Measurements from ENCODE around the gene SORD.

Gene SORD

GRCh38 chr15:45121020-45121419 is 98.0 kb downstream of the SORD start:
- WGBS = 89% methylated on average over 3 of the region's 3 CpGs
- Histone ChIP-seq H3K9ac (ENCODE audit: low read length) (no peak overlapping the region), H3K9me3 (ENCODE audit: control insufficient read depth, low read length) (no peaks in the 10 kb centered on the region), H3K27me3 (ENCODE audit: control insufficient read depth in 1 of 2, insufficient read depth in 1 of 2, low read length in 2 of 2) (peaks cover 40 to 63% of the 10 kb centered on the region in 2 experiments), H3K4ac (ENCODE audit: low read depth in 1 of 2, low read length in 2 of 2) (no peak overlapping the region), H3K18ac (ENCODE audit: low read depth in 1 of 2, low read length in 2 of 2) (no peak overlapping the region), H3K14ac (ENCODE audit: low read length in 2 of 2) (no peak overlapping the region), H3K27ac (ENCODE audit: low read length, poor library complexity, severe bottlenecking) (no peak overlapping the region), H2BK5ac (ENCODE audit: low read depth, low read length, poor library complexity, severe bottlenecking) (no peak overlapping the region), H4K8ac (ENCODE audit: low read length) (no peak overlapping the region), H2BK15ac (ENCODE audit: low read depth, poor library complexity, severe bottlenecking) (no peak overlapping the region), H2AK5ac (ENCODE audit: low read length, severe bottlenecking) (no peak overlapping the region), H2BK12ac (ENCODE audit: low read length in 2 of 2) (no peak overlapping the region), H3K4me2 (ENCODE audit: low read length, poor library complexity, severe bottlenecking) (no peak overlapping the region), H3K36me3 (ENCODE audit: control insufficient read depth in 1 of 2, insufficient read depth in 2 of 2, low read depth in 1 of 2, low read length in 2 of 2) (no peaks in the 10 kb centered on the region), H3K4me1 (ENCODE audit: control insufficient read depth, insufficient read depth, low read depth, low read length) (peaks cover 16% of the 10 kb centered on the region), H2AFZ (ENCODE audit: low read depth, low read length) (no peak overlapping the region), H3K79me1 (replicated peaks; ENCODE audit: low read length, poor library complexity, severe bottlenecking) (no peaks in the 10 kb centered on the region), H3K23ac (ENCODE audit: low read length in 2 of 2) (peak overlapping the region in 1 of 2 experiments; percentile 26), H3K4me3 (ENCODE audit: insufficient read depth in 1 of 2, low read depth in 1 of 2, low read length in 2 of 2) (no peak overlapping the region), H2BK120ac (ENCODE audit: low read depth, low read length) (no peak overlapping the region), H4K91ac (ENCODE audit: low read length) (no peak overlapping the region)
- no peak for DNase-seq

GRCh38 chr15:45121706-45122417 is 98.9 kb downstream of the SORD start:
- Histone ChIP-seq H2BK120ac (ENCODE audit: low read depth, low read length) (no peak overlapping the region), H3K79me1 (replicated peaks; ENCODE audit: low read length, poor library complexity, severe bottlenecking) (no peaks in the 10 kb centered on the region), H2AFZ (ENCODE audit: low read depth, low read length) (no peak overlapping the region), H2AK5ac (ENCODE audit: low read length, severe bottlenecking) (no peak overlapping the region), H3K14ac (ENCODE audit: low read length in 2 of 2) (no peak overlapping the region), H3K27me3 (ENCODE audit: control insufficient read depth in 1 of 2, insufficient read depth in 1 of 2, low read length in 2 of 2) (peaks cover 36 to 58% of the 10 kb centered on the region in 2 experiments), H3K4me2 (ENCODE audit: low read length, poor library complexity, severe bottlenecking) (no peak overlapping the region), H4K8ac (ENCODE audit: low read length) (no peak overlapping the region), H4K91ac (ENCODE audit: low read length) (no peak overlapping the region), H3K27ac (ENCODE audit: low read length, poor library complexity, severe bottlenecking) (no peak overlapping the region), H2BK12ac (ENCODE audit: low read length in 2 of 2) (no peak overlapping the region), H2BK15ac (ENCODE audit: low read depth, poor library complexity, severe bottlenecking) (no peak overlapping the region), H3K23ac (ENCODE audit: low read length in 2 of 2) (no peak overlapping the region), H3K4me1 (ENCODE audit: control insufficient read depth, insufficient read depth, low read depth, low read length) (peaks cover 10% of the 10 kb centered on the region), H3K36me3 (ENCODE audit: control insufficient read depth in 1 of 2, insufficient read depth in 2 of 2, low read depth in 1 of 2, low read length in 2 of 2) (no peaks in the 10 kb centered on the region), H3K9me3 (ENCODE audit: control insufficient read depth, low read length) (no peaks in the 10 kb centered on the region), H3K18ac (ENCODE audit: low read depth in 1 of 2, low read length in 2 of 2) (no peak overlapping the region), H3K4me3 (ENCODE audit: insufficient read depth in 1 of 2, low read depth in 1 of 2, low read length in 2 of 2) (peak overlapping the region in 1 of 2 experiments; percentile 52), H3K9ac (ENCODE audit: low read length) (peak overlapping the region; percentile 72), H3K4ac (ENCODE audit: low read depth in 1 of 2, low read length in 2 of 2) (no peak overlapping the region), H2BK5ac (ENCODE audit: low read depth, low read length, poor library complexity, severe bottlenecking) (no peak overlapping the region)
- WGBS = 65% methylated on average over 6 of the region's 9 CpGs
- peak; percentile 51 for DNase-seq

- Histone ChIP-seq H3K14ac (ENCODE audit: low read length in 2 of 2) (no peak overlapping the region), H3K23ac (ENCODE audit: low read length in 2 of 2) (no peak overlapping the region), H3K18ac (ENCODE audit: low read depth in 1 of 2, low read length in 2 of 2) (no peak overlapping the region), H3K27ac (ENCODE audit: low read length, poor library complexity, severe bottlenecking) (no peak overlapping the region), H2BK12ac (ENCODE audit: low read length in 2 of 2) (no peak overlapping the region), H3K79me1 (replicated peaks; ENCODE audit: low read length, poor library complexity, severe bottlenecking) (no peaks in the 10 kb centered on the region), H3K4ac (ENCODE audit: low read depth in 1 of 2, low read length in 2 of 2) (no peak overlapping the region), H3K27me3 (ENCODE audit: control insufficient read depth in 1 of 2, insufficient read depth in 1 of 2, low read length in 2 of 2) (peaks cover 31 to 54% of the 10 kb centered on the region in 2 experiments), H4K91ac (ENCODE audit: low read length) (no peak overlapping the region), H4K8ac (ENCODE audit: low read length) (no peak overlapping the region), H3K9me3 (ENCODE audit: control insufficient read depth, low read length) (no peaks in the 10 kb centered on the region), H2AK5ac (ENCODE audit: low read length, severe bottlenecking) (no peak overlapping the region), H2BK120ac (ENCODE audit: low read depth, low read length) (no peak overlapping the region), H3K36me3 (ENCODE audit: control insufficient read depth in 1 of 2, insufficient read depth in 2 of 2, low read depth in 1 of 2, low read length in 2 of 2) (no peaks in the 10 kb centered on the region), H3K4me3 (ENCODE audit: insufficient read depth in 1 of 2, low read depth in 1 of 2, low read length in 2 of 2) (no peak overlapping the region), H3K4me1 (ENCODE audit: control insufficient read depth, insufficient read depth, low read depth, low read length) (peaks cover 5% of the 10 kb centered on the region), H2BK5ac (ENCODE audit: low read depth, low read length, poor library complexity, severe bottlenecking) (no peak overlapping the region), H2AFZ (ENCODE audit: low read depth, low read length) (no peak overlapping the region), H3K4me2 (ENCODE audit: low read length, poor library complexity, severe bottlenecking) (no peak overlapping the region), H3K9ac (ENCODE audit: low read length) (no peak overlapping the region), H2BK15ac (ENCODE audit: low read depth, poor library complexity, severe bottlenecking) (no peak overlapping the region)
- 91% methylated on average over 7 of the region's 7 CpGs for WGBS
- no peak for DNase-seq
Observed at GRCh38 chr15:45122719-45123118, 99.7 kb downstream of the SORD start.

GRCh38 chr15:45123397-45123796 is 100.4 kb downstream of the SORD start:
- Histone ChIP-seq H3K9ac (ENCODE audit: low read length) (no peak overlapping the region), H2BK12ac (ENCODE audit: low read length in 2 of 2) (no peak overlapping the region), H2AFZ (ENCODE audit: low read depth, low read length) (no peak overlapping the region), H3K27ac (ENCODE audit: low read length, poor library complexity, severe bottlenecking) (no peak overlapping the region), H3K4me2 (ENCODE audit: low read length, poor library complexity, severe bottlenecking) (no peak overlapping the region), H3K14ac (ENCODE audit: low read length in 2 of 2) (no peak overlapping the region), H4K8ac (ENCODE audit: low read length) (no peak overlapping the region), H2BK5ac (ENCODE audit: low read depth, low read length, poor library complexity, severe bottlenecking) (no peak overlapping the region), H3K18ac (ENCODE audit: low read depth in 1 of 2, low read length in 2 of 2) (no peak overlapping the region), H2AK5ac (ENCODE audit: low read length, severe bottlenecking) (no peak overlapping the region), H3K79me1 (replicated peaks; ENCODE audit: low read length, poor library complexity, severe bottlenecking) (no peaks in the 10 kb centered on the region), H3K4me1 (ENCODE audit: control insufficient read depth, insufficient read depth, low read depth, low read length) (peaks cover 3% of the 10 kb centered on the region), H4K91ac (ENCODE audit: low read length) (no peak overlapping the region), H3K4me3 (ENCODE audit: insufficient read depth in 1 of 2, low read depth in 1 of 2, low read length in 2 of 2) (no peak overlapping the region), H3K4ac (ENCODE audit: low read depth in 1 of 2, low read length in 2 of 2) (no peak overlapping the region), H3K27me3 (ENCODE audit: control insufficient read depth in 1 of 2, insufficient read depth in 1 of 2, low read length in 2 of 2) (peaks cover 37 to 58% of the 10 kb centered on the region in 2 experiments), H2BK120ac (ENCODE audit: low read depth, low read length) (no peak overlapping the region), H2BK15ac (ENCODE audit: low read depth, poor library complexity, severe bottlenecking) (no peak overlapping the region), H3K36me3 (ENCODE audit: control insufficient read depth in 1 of 2, insufficient read depth in 2 of 2, low read depth in 1 of 2, low read length in 2 of 2) (no peaks in the 10 kb centered on the region), H3K23ac (ENCODE audit: low read length in 2 of 2) (no peak overlapping the region), H3K9me3 (ENCODE audit: control insufficient read depth, low read length) (no peaks in the 10 kb centered on the region)
- DNase-seq = no peak
